ENCODE results near the gene FRMD1. TPM values are rescaled to one million over a fixed set of nuclear protein-coding genes. Genes with fewer than 3 reads are reported as not detected.

Gene FRMD1
- polyA plus RNA-seq, 3 donors = not detected

- Mint-ChIP-seq H3K9me3 (peaks cover 11 to 24% (median 16%) of the 10 kb centered on the region in 7 donors), H3K27me3 (ENCODE audit: low read depth in 3 of 3) (peaks cover 0 to 9% (median 3%) of the 10 kb centered on the region in 3 donors), H3K4me3 (no peak overlapping the region), H3K27ac (no peak overlapping the region), H3K4me1 (no peaks in the 10 kb centered on the region), H3K36me3 (no peaks in the 10 kb centered on the region)
- Histone ChIP-seq H3K4me3 (replicated peaks in 1 of 3; ENCODE audit: low read depth in 2 of 3, low read length in 3 of 3) (no peak overlapping the region), H3K79me2 (ENCODE audit: insufficient read depth, low read length) (no peaks in the 10 kb centered on the region), H3K4me2 (replicated peaks; ENCODE audit: extremely low read depth, low read length, poor library complexity, severe bottlenecking) (no peak overlapping the region), H2AFZ (ENCODE audit: insufficient read depth, low read depth, low read length, poor library complexity, severe bottlenecking) (no peak overlapping the region), H3K9me3 (replicated peaks in 1 of 2; ENCODE audit: control insufficient read depth in 1 of 2, insufficient read depth in 1 of 2, low read length in 2 of 2) (peaks cover 9 to 30% of the 10 kb centered on the region in 2 donors), H3K27ac (ENCODE audit: low read depth in 1 of 2, low read length in 2 of 2) (no peak overlapping the region), H3K27me3 (ENCODE audit: control insufficient read depth in 2 of 2, insufficient read depth in 2 of 2, low read length in 2 of 2) (no peaks in the 10 kb centered on the region), H3K36me3 (replicated peaks in 1 of 2; ENCODE audit: control insufficient read depth in 1 of 2, insufficient read depth in 2 of 2, low read length in 2 of 2) (no peaks in the 10 kb centered on the region), H3K9ac (ENCODE audit: insufficient read depth, low read length, poor library complexity, severe bottlenecking) (no peak overlapping the region), H4K20me1 (ENCODE audit: insufficient read depth, low read length) (no peaks in the 10 kb centered on the region), H3K4me1 (ENCODE audit: control insufficient read depth in 1 of 2, insufficient read depth in 2 of 2, low read length in 2 of 2) (no peaks in the 10 kb centered on the region)
- intact Hi-C loops (cut with micrococcal nuclease) = no loop called here
- no peak for DNase-seq
- 100% methylated on average over 2 of the region's 9 CpGs for WGBS (ENCODE audit: insufficient coverage)
- TF ChIP-seq CTCF (IDR thresholded peaks at IDR 0.05) = no peak
Observed at GRCh38 chr6:168028181-168028580, 50.8 kb downstream of the FRMD1 start.

GRCh38 chr6:168027521-168027920, 51.5 kb downstream of the FRMD1 start:
- Histone ChIP-seq H3K4me1 (ENCODE audit: control insufficient read depth in 1 of 2, insufficient read depth in 2 of 2, low read length in 2 of 2) (no peaks in the 10 kb centered on the region), H3K9me3 (replicated peaks in 1 of 2; ENCODE audit: control insufficient read depth in 1 of 2, insufficient read depth in 1 of 2, low read length in 2 of 2) (peaks cover 9 to 25% of the 10 kb centered on the region in 2 donors), H3K4me3 (replicated peaks in 1 of 3; ENCODE audit: low read depth in 2 of 3, low read length in 3 of 3) (no peak overlapping the region), H3K79me2 (ENCODE audit: insufficient read depth, low read length) (no peaks in the 10 kb centered on the region), H3K4me2 (replicated peaks; ENCODE audit: extremely low read depth, low read length, poor library complexity, severe bottlenecking) (no peak overlapping the region), H3K9ac (ENCODE audit: insufficient read depth, low read length, poor library complexity, severe bottlenecking) (no peak overlapping the region), H4K20me1 (ENCODE audit: insufficient read depth, low read length) (no peaks in the 10 kb centered on the region), H2AFZ (ENCODE audit: insufficient read depth, low read depth, low read length, poor library complexity, severe bottlenecking) (no peak overlapping the region), H3K27ac (ENCODE audit: low read depth in 1 of 2, low read length in 2 of 2) (no peak overlapping the region), H3K27me3 (ENCODE audit: control insufficient read depth in 2 of 2, insufficient read depth in 2 of 2, low read length in 2 of 2) (no peaks in the 10 kb centered on the region), H3K36me3 (replicated peaks in 1 of 2; ENCODE audit: control insufficient read depth in 1 of 2, insufficient read depth in 2 of 2, low read length in 2 of 2) (no peaks in the 10 kb centered on the region)
- 88% methylated on average over 13 of the region's 16 CpGs for WGBS (ENCODE audit: insufficient coverage)
- no peak for DNase-seq
- Mint-ChIP-seq H3K27ac (no peak overlapping the region), H3K9me3 (peaks cover 11 to 24% (median 16%) of the 10 kb centered on the region in 7 donors), H3K27me3 (ENCODE audit: low read depth in 3 of 3) (peaks cover 0 to 6% (median 3%) of the 10 kb centered on the region in 3 donors), H3K4me3 (no peak overlapping the region), H3K36me3 (no peaks in the 10 kb centered on the region), H3K4me1 (no peaks in the 10 kb centered on the region)
- no peak for TF ChIP-seq CTCF (IDR thresholded peaks at IDR 0.05)
- intact Hi-C loops (cut with micrococcal nuclease) = no loop called here

Data from CD14-positive monocyte (primary cell).